Body of pancreas (tissue), 4 donors: ENCODE measurements around the gene RUSC1. TPM values are rescaled to one million over a fixed set of nuclear protein-coding genes. Genes with fewer than 3 reads are reported as not detected.

ENCODE experiments used
- ATAC-seq: fragments of 150-250 bp; one replicate; pipeline ENCODE4 v1.9.1; 2016
- DNase-seq, 4 donors: peaks; one replicate each; pipeline ENCODE4 v3.0.0-alpha.2; 2019
- H3K27ac ChIP-seq, 4 donors: fragments of 200-600 bp; sonication (generic); 1 replicate in 3 of 4; 2 replicates in 1 of 4; pipeline versions ENCODE4 v1.5.1 to v1.6.1; 2016 to 2019; ENCODE audit warnings: mild to moderate bottlenecking in 1 of 4, mixed read lengths in 1 of 4, moderate library complexity in 1 of 4
- H3K27me3 ChIP-seq, 2 donors: fragments of 200-600 bp; sonication (generic); one replicate each; pipeline ENCODE4 v1.6.0; 2016; ENCODE audit warnings: mild to moderate bottlenecking in 1 of 2
- H3K36me3 ChIP-seq, 2 donors: fragments of 200-600 bp; sonication (generic); replicated peaks in 1 of 2; 2 replicates each; pipeline ENCODE4 v1.5.1; 2016; ENCODE audit warnings: low read depth in 2 of 2; ENCODE audit not compliant: insufficient read depth in 1 of 2
- H3K4me1 ChIP-seq: fragments of 200-600 bp; sonication (generic); one replicate; pipeline ENCODE4 v1.6.0; 2016
- H3K4me3 ChIP-seq, 2 donors: fragments of 200-600 bp; sonication (generic); 1 replicate in 1 of 2; 2 replicates in 1 of 2; pipeline ENCODE4 v1.5.1; 2016 to 2019
- H3K9me3 ChIP-seq, 3 donors: fragments of 200-600 bp; sonication (generic); 1 replicate in 2 of 3; 2 replicates in 1 of 3; pipeline ENCODE4 v1.5.1; 2016
- CTCF ChIP-seq, 7 experiments: fragments of 450-650 bp in 4 of 7; fragments of 200-600 bp in 3 of 7; sonication (generic) in 3 of 7; IDR thresholded peaks; one replicate each; pipeline ENCODE4 v1.5.1; 2016 to 2019; ENCODE audit warnings: antibody characterized with exemption in 7 of 7
- POLR2A ChIP-seq, 3 donors: fragments of 450-650 bp; IDR thresholded peaks; one replicate each; pipeline ENCODE4 v1.6.1; 2016; ENCODE audit warnings: antibody characterized with exemption in 3 of 3, mild to moderate bottlenecking in 2 of 3
- WGBS, 2 donors: methylation state at CpG; one replicate each; pipeline ENCODE4 v1.1.5; 2017; 5-methylcytosine and 5-hydroxymethylcytosine counted together
- intact Hi-C: fragments of 100-400 bp; cut with DNase I; formaldehyde crosslinking; loops from one replicate; pipeline ENCODE4 v1.15.1; 2023
- total RNA-seq, 2 donors: library from RNA; depleted of rRNA; stranded (reverse); fragments of >200 nt; gene quantifications; one replicate each; pipeline ENCODE4 v1.1.0, GENCODE V29; 2016

RUSC1 gene
- total RNA-seq, 2 donors from 2014 or later, result 19.4 to 21.3 TPM

- H3K9me3 ChIP-seq, result no peaks in the 10 kb centered on the region
- WGBS, 2 donors, result 0 to 1% methylated on average over 12 to 43 of the region's 44 CpGs
- peaks cover 36% of the 10 kb centered on the region for H3K4me1 ChIP-seq
- DNase-seq (peak; percentile 94 to 97 (median 95)), ATAC-seq (peak; percentile 87)
- no peaks in the 10 kb centered on the region for H3K36me3 ChIP-seq
- no peaks in the 10 kb centered on the region for H3K27me3 ChIP-seq
- H3K4me3 ChIP-seq, result peak overlapping the region; percentile 73 to 76
- intact Hi-C loops, result loop anchor here (5.0 kb wide), 1 partner anchor 72 kb away; no protein-coding TSS in a partner anchor
- peak overlapping the region; percentile 93 to 97 (median 95) for H3K27ac ChIP-seq
- peak in 2 of 7 experiments; percentile 10 to 19 for TF ChIP-seq CTCF (IDR thresholded peaks at IDR 0.05)
- TF ChIP-seq POLR2A (IDR thresholded peaks at IDR 0.05), result peak; percentile 68 to 88 (median 88)
Measured at GRCh38 chr1:155324037-155324716, 3.5 kb downstream of the RUSC1 start.

- TF ChIP-seq CTCF (IDR thresholded peaks at IDR 0.05) (peak in 6 of 7 experiments; percentile 20 to 54 (median 45)), POLR2A (IDR thresholded peaks at IDR 0.05) (no peak)
- H3K36me3 ChIP-seq, result peaks cover 0 to under 1% of the 10 kb centered on the region in 2 donors
- no peaks in the 10 kb centered on the region for H3K27me3 ChIP-seq
- intact Hi-C loops, result loop anchor here (5.0 kb wide), 1 partner anchor 73 kb away; no protein-coding TSS in a partner anchor
- DNase-seq (peak; percentile 59 to 75 (median 70)), ATAC-seq (peak; percentile 3)
- 0 to 3% methylated on average over 30 to 52 of the region's 59 CpGs for WGBS, 2 donors
- H3K4me1 ChIP-seq, result peaks cover 36% of the 10 kb centered on the region
- peak overlapping the region; percentile 73 to 76 for H3K4me3 ChIP-seq
- H3K9me3 ChIP-seq, result no peaks in the 10 kb centered on the region
- H3K27ac ChIP-seq, result peak overlapping the region; percentile 93 to 97 (median 95)
Measured at GRCh38 chr1:155324717-155325602, 4.3 kb downstream of the RUSC1 start.

GRCh38 chr1:155325603-155325893 lies 4.9 kb downstream of the RUSC1 start:
- H3K4me1 ChIP-seq, result peaks cover 34% of the 10 kb centered on the region
- no peaks in the 10 kb centered on the region for H3K9me3 ChIP-seq
- DNase-seq, result no peak
- no peak overlapping the region for H3K4me3 ChIP-seq
- TF ChIP-seq CTCF (IDR thresholded peaks at IDR 0.05) (no peak), POLR2A (IDR thresholded peaks at IDR 0.05) (no peak)
- peak overlapping the region in 3 of 4 donors; percentile 93 to 97 (median 97) for H3K27ac ChIP-seq
- intact Hi-C loops, result no loop called here
- H3K27me3 ChIP-seq, result no peaks in the 10 kb centered on the region
- 41% methylated on average over 2 to 6 of the region's 6 CpGs for WGBS, 2 donors
- peaks cover 0 to 2% of the 10 kb centered on the region in 2 donors for H3K36me3 ChIP-seq
- ATAC-seq, result no peak

GRCh38 chr1:155326020-155326526 lies 5.4 kb downstream of the RUSC1 start:
- H3K9me3 ChIP-seq, result no peaks in the 10 kb centered on the region
- TF ChIP-seq POLR2A (IDR thresholded peaks at IDR 0.05) (no peak), CTCF (IDR thresholded peaks at IDR 0.05) (no peak)
- peaks cover 0 to 6% of the 10 kb centered on the region in 2 donors for H3K36me3 ChIP-seq
- no peak for ATAC-seq
- 84 to 92% methylated on average over 6 of the region's 6 CpGs for WGBS, 2 donors
- no peaks in the 10 kb centered on the region for H3K27me3 ChIP-seq
- DNase-seq, result no peak
- H3K27ac ChIP-seq, result no peak overlapping the region
- intact Hi-C loops, result no loop called here
- peaks cover 28% of the 10 kb centered on the region for H3K4me1 ChIP-seq
- no peak overlapping the region for H3K4me3 ChIP-seq
